ENCODE measurements around the gene PMIS2.
"Not testable (repeated sequence)": the region's sequence is repeated elsewhere in the genome, so short reads cannot be mapped to it uniquely, and the experiment has no call there.

Gene PMIS2

GRCh38 chr19:35595026-35595425 lies 9.1 kb downstream of the PMIS2 start:
- not testable (repeated sequence) for DNase-seq

DNA sequence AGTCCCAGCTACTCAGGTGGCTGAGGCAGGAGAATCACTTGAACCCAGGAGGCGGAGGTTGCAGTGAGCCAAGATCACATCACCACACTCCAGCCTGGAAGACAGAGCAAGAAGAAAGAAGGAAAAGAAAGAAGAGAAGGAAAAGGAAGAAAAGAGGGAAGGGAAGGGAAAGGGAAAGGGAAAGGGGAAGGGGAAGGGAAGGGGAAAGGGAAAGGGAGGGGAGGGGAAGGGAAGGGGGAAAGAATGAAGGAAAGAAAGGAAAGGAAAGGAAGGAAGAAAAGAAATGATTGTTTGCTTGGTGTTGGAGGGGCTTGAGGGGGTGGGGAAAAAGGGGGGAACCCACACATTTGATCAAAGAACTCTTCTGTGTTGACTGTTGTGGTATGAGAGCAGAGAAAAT lies 10.0 kb downstream of the PMIS2 start:
- DNase-seq: no peak

- DNase-seq: no peak
Measured at GRCh38 chr19:35596366-35596999, 10.5 kb downstream of the PMIS2 start.

GRCh38 chr19:35601971-35602370 lies 16.0 kb downstream of the PMIS2 start:
- DNase-seq: peak; percentile 33

DNA sequence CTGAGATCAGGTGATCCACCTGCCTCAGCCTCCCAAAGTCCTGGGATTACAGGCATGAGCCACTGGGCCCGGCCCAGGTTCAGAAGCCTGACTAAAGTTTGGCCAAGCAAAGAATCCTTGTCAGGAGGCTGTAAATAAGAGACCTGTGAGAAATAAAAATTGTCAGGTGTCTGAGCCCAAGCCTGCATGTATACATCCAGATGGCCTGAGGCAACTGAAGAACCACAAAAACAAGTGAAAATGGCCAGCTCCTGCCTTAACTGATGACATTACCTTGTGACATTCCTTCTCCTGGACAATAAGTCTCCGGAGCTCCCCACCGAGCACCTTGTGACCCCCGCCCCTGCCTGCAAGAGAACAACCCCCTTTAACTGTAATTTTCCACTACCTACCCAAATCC lies 18.5 kb downstream of the PMIS2 start:
- DNase-seq: not testable (repeated sequence)

DNA sequence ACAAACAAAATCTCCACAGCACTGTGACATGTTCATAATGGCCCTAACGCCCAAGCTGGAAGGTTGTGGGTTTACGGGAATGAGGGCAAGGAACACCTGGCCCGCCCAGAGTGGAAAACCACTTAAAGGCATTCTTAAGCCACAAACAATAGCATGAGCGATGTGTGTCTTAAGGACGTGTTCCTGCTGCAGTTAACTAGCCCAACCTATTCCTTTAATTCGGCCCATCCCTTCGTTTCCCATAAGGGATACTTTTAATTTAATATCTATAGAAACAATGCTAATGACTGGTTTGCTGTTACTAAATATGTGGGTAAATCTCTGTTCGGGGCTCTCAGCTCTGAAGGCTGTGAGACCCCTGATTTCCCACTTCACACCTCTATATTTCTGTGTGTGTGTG lies 21.2 kb downstream of the PMIS2 start:
- not testable (repeated sequence) for DNase-seq

GRCh38 chr19:35607661-35608060 lies 21.7 kb downstream of the PMIS2 start:
- DNase-seq: no peak

- DNase-seq: no peak
Measured at GRCh38 chr19:35608251-35608650, 22.3 kb downstream of the PMIS2 start.

GRCh38 chr19:35609851-35610353 lies 23.9 kb downstream of the PMIS2 start:
- no peak for DNase-seq

GRCh38 chr19:35612224-35612558 lies 26.2 kb downstream of the PMIS2 start:
- DNase-seq: no peak

DNA sequence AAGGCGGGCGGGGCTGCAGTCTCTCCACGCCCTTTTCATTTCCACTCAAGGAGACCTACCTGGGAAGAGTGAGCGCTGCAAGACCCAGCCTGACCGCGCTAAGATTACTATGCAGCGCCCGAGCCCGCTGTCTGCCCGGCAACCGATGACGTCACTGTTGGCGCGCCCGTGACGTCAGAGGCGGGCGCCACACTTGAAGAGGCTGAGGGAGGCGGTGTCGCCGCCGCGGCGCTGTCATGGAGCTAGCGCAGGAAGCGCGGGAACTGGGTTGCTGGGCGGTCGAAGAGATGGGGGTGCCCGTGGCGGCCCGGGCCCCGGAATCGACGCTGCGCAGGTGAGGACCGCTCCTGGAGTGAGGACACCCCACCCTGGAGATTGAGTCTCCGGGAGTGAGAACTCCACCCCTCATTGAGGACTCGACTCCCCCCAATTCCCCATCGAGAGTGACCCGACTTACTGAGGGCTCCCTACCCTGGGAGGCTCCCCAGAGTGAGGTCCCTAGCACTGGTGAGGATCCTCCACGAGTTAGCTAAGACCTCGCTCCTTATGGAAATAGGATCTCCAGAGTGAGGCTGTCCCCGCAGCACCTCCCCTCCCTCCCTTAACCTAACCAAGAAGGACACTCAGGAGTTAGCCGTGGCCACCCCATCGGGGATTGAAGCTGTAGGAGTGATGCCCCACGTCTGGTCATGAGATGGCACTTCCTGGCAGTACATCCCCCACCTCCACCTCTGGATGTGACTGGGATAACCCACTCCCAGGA lies 26.8 kb downstream of the PMIS2 start, which contains the start of gene HAUS5:
HAUS5 (plus strand) TSS at position 177 of the 763 bp plus-strand sequence; CDS start at position 237, 60 bp downstream.
- peak; percentile 89 for DNase-seq

DNA sequence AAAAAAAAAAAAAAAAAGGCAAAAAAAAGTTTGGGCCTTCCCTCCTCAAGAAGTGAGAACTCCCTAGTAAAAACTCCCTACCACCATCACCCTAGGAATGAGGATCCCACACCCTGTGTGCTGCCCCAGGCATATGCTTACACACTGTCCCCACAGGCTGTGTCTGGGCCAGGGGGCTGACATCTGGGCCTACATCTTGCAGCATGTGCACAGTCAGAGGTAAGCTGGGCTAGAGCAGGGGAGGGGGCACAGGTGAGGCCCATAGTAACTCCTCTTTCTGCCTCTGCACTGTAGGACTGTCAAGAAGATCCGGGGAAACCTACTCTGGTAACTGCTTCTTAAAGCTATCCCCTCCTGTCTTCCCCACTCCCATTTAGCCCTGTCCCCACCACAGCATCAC lies 27.6 kb downstream of the PMIS2 start:
- DNase-seq: no peak

DNA sequence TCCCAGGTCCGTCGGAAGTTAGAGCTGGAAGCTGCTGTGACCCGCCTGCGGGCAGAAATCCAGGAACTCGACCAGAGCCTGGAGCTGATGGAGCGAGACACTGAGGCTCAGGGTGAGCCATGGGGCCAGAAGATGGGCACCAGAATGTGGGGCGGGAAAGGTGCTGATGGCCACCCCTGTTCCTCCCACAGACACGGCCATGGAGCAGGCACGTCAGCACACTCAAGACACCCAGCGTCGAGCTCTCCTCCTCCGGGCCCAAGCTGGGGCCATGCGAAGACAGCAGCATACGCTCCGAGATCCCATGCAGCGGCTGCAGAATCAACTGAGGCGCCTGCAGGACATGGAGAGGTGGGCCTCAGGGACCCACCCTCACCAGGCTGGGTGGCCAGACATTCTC lies 29.1 kb downstream of the PMIS2 start:
- DNase-seq: no peak

- no peak for DNase-seq
Measured at GRCh38 chr19:35618857-35619256, 32.9 kb downstream of the PMIS2 start.

DNA sequence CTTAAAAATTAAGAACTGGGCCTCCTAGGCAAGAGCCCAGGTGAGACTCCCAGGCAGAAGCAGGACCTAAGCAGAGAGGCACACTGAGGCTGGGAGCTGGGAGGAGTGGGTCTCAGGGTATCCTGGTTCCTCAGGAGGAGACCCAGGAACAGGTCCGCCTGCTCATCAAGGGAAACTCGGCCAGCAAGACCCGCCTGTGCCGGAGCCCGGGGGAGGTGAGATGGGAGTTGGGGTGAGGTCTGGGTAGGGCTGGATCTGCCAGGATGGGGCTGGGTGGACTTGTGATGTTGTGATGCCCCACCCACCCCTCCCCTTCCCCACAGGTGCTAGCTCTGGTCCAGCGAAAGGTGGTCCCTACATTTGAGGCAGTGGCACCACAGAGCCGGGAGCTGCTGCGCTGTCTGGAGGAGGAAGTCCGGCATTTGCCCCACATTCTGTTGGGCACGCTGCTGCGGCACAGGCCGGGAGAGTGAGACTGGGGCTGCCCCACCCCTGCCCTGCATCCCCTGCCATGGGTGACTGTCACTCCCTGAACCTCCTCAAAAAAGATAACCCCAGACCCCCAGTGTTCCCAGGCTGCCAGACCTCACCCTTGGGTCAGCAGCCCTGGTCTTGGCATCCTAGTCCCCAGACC lies 33.4 kb downstream of the PMIS2 start:
- DNase-seq: no peak

- DNase-seq: no peak
Measured at GRCh38 chr19:35620001-35620400, 34.0 kb downstream of the PMIS2 start.

DNA sequence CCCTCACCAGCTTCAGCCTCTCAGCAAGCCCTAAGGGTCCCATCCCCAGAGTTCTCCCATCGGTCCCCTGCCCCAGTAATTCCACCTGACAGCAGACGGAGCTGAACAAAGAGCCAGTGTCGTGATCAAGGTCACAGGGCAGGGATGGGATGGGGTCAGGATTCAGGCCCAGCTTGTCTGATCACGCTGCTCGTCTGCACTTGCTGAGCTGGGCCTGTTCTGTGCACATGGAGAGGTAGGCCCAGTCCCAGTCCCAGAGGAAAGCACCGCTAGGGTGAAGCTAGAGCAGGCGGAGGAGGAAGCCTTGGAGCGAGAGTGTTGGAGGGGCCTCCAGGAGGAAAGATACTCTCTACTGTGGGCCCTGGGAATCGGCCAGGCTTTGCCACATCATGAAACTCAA lies 35.7 kb downstream of the PMIS2 start:
- DNase-seq: no peak

- no peak for DNase-seq
Measured at GRCh38 chr19:35622750-35623149, 36.8 kb downstream of the PMIS2 start.

DNA sequence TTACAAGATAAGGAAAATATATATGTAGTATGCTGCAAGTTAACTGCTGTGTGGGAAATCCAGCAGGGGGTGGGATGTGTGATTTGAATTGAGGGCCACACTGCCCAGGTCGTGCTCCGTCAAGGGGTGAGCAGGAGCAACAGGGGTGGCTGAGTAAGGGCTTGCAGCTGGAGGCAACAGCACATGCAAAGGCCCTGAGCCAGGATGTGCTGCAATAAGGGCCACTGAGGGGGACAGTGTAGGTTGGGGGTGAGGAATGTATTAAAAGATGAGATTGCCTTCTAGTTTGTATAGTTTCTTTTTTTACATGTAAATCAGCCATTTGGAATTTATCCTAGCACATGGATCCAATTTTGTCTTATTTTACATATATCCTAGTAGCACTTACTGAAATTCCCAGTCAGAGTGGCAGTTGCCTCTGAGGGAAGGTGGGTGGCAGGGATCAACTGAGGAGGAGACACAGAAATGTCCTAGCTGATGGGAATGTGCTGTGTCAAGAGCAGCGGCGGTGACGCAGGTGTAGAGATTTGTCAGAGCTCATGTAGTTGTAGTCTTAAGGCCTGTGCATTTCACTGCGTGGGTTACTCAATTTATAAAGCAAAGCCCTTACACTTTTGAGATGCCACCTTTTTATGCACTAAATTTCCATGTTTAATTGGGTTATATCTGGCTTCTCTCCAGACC lies 37.5 kb downstream of the PMIS2 start:
- DNase-seq: no peak

- DNase-seq: no peak
Measured at GRCh38 chr19:35628264-35628564, 42.2 kb downstream of the PMIS2 start.

DNA sequence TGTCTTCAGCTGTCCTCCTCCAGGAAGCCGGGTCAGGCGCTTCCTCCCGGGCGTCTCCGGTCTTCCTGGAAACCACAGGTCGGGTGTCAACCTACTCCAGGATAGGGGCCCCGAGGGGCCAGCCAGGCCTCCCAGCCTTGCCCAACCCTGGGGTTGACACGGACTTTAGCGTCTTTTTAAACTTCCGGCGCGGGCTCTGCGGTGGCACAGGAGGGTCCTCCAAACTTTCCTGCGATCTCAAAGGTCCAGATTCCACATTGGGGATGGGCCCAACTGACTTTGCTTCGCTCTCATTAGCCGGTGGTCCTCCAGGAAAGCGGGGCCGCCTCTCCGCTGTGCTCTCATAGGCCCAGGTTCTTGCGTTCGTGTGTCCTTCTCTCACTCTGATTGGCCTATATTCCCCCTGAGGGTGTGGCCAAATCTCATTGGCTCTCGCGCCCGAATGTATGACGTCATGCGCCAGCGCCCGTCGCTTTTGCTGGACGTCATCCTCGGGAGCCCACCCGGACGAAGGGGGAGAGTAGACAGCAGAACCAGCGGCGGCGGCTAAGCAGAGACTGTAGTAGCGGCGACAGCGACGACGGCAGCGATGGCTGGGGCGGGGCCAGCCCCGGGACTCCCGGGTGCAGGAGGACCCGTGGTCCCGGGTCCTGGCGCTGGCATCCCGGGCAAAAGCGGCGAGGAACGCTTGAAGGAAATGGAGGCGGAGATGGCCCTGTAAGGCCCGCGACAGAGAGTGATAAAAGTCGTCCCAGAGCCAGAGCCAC lies 42.8 kb downstream of the PMIS2 start, which contains the start of gene RBM42:
RBM42 (plus strand) TSS at position 472 of the 767 bp plus-strand sequence; CDS start at position 590, 118 bp downstream.
- DNase-seq: peak; percentile 99

GRCh38 chr19:35629332-35629633 lies 43.3 kb downstream of the PMIS2 start:
- no peak for DNase-seq

Measured in NCI-H1105 treated with DMSO at 0.1 percent for 48 hours (cell line).